Bronchial epithelial cell (primary cell): ENCODE results near the gene AFP. TPM values are rescaled to one million over a fixed set of nuclear protein-coding genes. Genes with fewer than 3 reads are reported as not detected.

Source experiments
- DNase-seq: peaks from one replicate; pipeline ENCODE4 v3.0.0-alpha.2; 2010; ENCODE audit warnings: low read depth
- FAIRE-seq: peaks from 2 replicates; lab custom pipeline; 2011; peaks lifted over from hg19 to GRCh38; lab: Jason Lieb, UNC
- H3K27me3 ChIP-seq: 2 replicates; pipeline ENCODE4 v1.5.1; 2011; ENCODE audit warnings: low read length; ENCODE audit not compliant: control insufficient read depth, insufficient read depth
- H3K36me3 ChIP-seq: 2 replicates; pipeline ENCODE4 v1.5.1; 2011; ENCODE audit warnings: low read length; ENCODE audit not compliant: control insufficient read depth, insufficient read depth
- H3K4me3 ChIP-seq: 2 replicates; pipeline ENCODE4 v1.5.1; 2011; ENCODE audit warnings: mild to moderate bottlenecking, low read depth, low read length, control low read depth
- total RNA-seq: library from RNA; depleted of rRNA; stranded (reverse); fragments of >200 nt; gene quantifications from 2 replicates; pipeline ENCODE4 v1.2.1, GENCODE V29; 2014
- TF ChIP-seq, protein P1 (sequence below): IDR thresholded peaks from 2 replicates; pipeline ENCODE4 v1.5.1; 2011; ENCODE audit warnings: mild to moderate bottlenecking, moderate library complexity, low read length, control low read depth, inconsistent platforms; ENCODE audit not compliant: insufficient read depth, severe bottlenecking

The AFP gene
- total RNA-seq, 1 donor from 2014 or later, result not detected

GRCh38 chr4:73409978-73410548 lies 26.0 kb upstream of the AFP start:
- Histone ChIP-seq H3K27me3 (no peaks in the 10 kb centered on the region), H3K36me3 (no peaks in the 10 kb centered on the region), H3K4me3 (no peak overlapping the region)
- TF ChIP-seq, protein P1, sequence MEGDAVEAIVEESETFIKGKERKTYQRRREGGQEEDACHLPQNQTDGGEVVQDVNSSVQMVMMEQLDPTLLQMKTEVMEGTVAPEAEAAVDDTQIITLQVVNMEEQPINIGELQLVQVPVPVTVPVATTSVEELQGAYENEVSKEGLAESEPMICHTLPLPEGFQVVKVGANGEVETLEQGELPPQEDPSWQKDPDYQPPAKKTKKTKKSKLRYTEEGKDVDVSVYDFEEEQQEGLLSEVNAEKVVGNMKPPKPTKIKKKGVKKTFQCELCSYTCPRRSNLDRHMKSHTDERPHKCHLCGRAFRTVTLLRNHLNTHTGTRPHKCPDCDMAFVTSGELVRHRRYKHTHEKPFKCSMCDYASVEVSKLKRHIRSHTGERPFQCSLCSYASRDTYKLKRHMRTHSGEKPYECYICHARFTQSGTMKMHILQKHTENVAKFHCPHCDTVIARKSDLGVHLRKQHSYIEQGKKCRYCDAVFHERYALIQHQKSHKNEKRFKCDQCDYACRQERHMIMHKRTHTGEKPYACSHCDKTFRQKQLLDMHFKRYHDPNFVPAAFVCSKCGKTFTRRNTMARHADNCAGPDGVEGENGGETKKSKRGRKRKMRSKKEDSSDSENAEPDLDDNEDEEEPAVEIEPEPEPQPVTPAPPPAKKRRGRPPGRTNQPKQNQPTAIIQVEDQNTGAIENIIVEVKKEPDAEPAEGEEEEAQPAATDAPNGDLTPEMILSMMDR, result no peak
- DNase-seq, result no peak
- no peak for FAIRE-seq

DNA sequence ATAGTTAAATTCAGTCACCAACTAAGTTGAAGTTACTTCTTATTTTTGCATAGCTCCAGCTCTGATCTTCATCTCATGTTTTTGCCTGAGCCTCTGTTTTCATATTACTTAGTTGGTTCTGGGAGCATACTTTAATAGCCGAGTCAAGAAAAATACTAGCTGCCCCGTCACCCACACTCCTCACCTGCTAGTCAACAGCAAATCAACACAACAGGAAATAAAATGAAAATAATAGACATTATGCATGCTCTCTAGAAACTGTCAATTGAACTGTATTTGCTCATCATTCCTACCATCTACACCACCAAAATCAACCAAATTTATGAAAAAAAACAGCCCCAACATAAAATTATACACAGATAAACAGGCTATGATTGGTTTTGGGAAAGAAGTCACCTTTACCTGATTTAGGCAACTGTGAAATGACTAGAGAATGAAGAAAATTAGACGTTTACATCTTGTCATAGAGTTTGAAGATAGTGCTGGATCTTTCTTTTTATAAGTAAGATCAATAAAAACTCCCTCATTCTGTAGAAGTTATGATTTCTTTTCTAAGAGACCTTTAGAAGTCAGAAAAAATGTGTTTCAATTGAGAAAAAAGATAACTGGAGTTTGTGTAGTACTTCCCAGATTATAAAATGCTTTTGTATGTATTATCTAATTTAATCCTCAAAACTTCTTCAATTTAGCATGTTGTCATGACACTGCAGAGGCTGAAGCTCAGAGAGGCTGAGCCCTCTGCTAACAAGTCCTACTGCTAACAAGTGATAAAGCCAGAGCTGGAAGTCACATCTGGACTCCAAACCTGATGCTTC lies 24.9 kb upstream of the AFP start:
- TF ChIP-seq, protein P1, result no peak
- Histone ChIP-seq H3K4me3 (no peak overlapping the region), H3K27me3 (no peaks in the 10 kb centered on the region), H3K36me3 (no peaks in the 10 kb centered on the region)
- no peak for DNase-seq
- no peak for FAIRE-seq

DNA sequence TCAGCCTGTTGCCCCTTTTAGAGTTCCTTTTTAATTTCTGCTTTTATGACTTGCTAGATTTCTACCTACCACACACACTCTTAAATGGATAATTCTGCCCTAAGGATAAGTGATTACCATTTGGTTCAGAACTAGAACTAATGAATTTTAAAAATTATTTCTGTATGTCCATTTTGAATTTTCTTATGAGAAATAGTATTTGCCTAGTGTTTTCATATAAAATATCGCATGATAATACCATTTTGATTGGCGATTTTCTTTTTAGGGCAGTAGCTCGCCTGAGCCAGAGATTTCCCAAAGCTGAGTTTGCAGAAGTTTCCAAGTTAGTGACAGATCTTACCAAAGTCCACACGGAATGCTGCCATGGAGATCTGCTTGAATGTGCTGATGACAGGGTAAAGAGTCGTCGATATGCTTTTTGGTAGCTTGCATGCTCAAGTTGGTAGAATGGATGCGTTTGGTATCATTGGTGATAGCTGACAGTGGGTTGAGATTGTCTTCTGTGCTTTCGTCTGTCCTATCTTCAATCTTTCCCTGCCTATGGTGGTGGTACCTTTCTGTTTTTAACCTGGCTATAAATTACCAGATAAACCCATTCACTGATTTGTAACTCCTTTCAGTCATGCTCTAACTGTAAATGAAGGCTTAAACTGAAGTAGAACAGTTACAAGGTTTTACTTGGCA lies 24.1 kb upstream of the AFP start:
- DNase-seq (no peak), FAIRE-seq (no peak)
- TF ChIP-seq, protein P1, result no peak
- H3K27me3 ChIP-seq, result no peaks in the 10 kb centered on the region
- no peak overlapping the region for H3K4me3 ChIP-seq
- no peaks in the 10 kb centered on the region for H3K36me3 ChIP-seq

DNA sequence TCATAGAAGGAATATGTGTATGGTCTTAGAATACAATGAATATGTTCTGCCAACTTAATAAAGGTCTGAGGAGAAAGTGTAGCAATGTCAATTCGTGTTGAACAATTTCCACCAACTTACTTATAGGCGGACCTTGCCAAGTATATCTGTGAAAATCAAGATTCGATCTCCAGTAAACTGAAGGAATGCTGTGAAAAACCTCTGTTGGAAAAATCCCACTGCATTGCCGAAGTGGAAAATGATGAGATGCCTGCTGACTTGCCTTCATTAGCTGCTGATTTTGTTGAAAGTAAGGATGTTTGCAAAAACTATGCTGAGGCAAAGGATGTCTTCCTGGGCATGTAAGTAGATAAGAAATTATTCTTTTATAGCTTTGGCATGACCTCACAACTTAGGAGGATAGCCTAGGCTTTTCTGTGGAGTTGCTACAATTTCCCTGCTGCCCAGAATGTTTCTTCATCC lies 22.7 kb upstream of the AFP start:
- DNase-seq, result no peak
- Histone ChIP-seq H3K4me3 (no peak overlapping the region), H3K36me3 (no peaks in the 10 kb centered on the region), H3K27me3 (no peaks in the 10 kb centered on the region)
- TF ChIP-seq, protein P1, result no peak
- no peak for FAIRE-seq

GRCh38 chr4:73414936-73415271 lies 21.1 kb upstream of the AFP start:
- H3K27me3 ChIP-seq, result no peaks in the 10 kb centered on the region

More at GRCh38 chr4:73414936-73415271, 21.1 kb upstream of the AFP start:
- TF ChIP-seq, protein P1, result no peak
- H3K4me3 ChIP-seq, result no peak overlapping the region
- no peaks in the 10 kb centered on the region for H3K36me3 ChIP-seq
- DNase-seq (peak; percentile 7), FAIRE-seq (no peak)
